Vagina (tissue), 2 donors: ENCODE data around the gene FKBP9.

Source experiments
- CTCF ChIP-seq, 3 experiments: fragments of 450-650 bp in 2 of 3; fragments of 200-600 bp in 1 of 3; sonication (generic) in 1 of 3; IDR thresholded peaks; one replicate each; pipeline ENCODE4 v1.5.1; 2017 to 2019; ENCODE audit warnings: antibody characterized with exemption in 3 of 3, mild to moderate bottlenecking in 2 of 3, moderate library complexity in 2 of 3
- POLR2A ChIP-seq, 2 donors: fragments of 450-650 bp; IDR thresholded peaks; one replicate each; pipeline ENCODE4 v1.6.1; 2017; ENCODE audit warnings: antibody characterized with exemption in 2 of 2, mild to moderate bottlenecking in 2 of 2, moderate library complexity in 2 of 2

- no peak for TF ChIP-seq POLR2A (IDR thresholded peaks at IDR 0.05)
- TF ChIP-seq CTCF (IDR thresholded peaks at IDR 0.05): no peak
These were observed 42.2 kb upstream of the FKBP9 start for GRCh38 chr7:32915041-32915536.
